ENCODE data around the gene ATF6. TPM values are rescaled to one million over a fixed set of nuclear protein-coding genes. Genes with fewer than 3 reads are reported as not detected.

ATF6 gene
- total and polyA plus RNA-seq, 2 donors (not counting 1 experiment from before 2014, with no cell fraction given) = 5.7 to 26.6 TPM

DNA sequence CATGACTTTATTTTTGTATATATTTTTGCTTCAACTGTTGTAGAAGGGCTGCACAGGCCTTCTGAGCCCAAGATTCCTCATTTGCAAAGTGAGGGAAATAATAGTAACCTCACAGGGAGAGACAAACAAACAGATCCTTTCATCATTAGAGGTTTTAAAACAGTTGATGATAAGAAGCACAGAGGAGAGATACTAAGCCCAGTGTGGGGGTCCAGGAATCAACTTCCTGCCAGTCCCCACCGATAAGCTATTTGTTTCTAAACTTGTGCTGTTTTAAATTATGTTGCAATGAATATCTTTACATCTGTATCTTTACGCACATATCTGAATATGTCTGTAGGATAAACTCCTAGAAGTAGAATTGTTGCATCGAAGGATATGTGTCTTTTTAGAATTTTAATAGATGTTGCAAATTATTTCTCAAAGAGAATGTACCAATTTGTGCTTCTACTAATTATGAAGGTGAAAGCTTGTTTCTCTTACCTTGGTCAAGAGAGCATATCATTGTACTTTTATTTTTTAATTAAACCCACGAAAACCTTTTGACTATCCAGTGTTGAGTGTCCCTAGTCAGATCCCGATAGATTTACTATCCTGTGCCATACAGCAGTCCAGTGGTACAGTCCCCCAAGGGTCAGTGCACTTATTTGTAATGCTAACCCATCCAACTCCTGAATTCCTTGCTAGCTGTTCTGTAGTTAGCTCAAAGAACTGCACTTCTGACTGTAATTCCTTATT lies 34.0 kb upstream of the ATF6 start:
- no peak overlapping the region for H3K4me3 Mint-ChIP-seq

DNA sequence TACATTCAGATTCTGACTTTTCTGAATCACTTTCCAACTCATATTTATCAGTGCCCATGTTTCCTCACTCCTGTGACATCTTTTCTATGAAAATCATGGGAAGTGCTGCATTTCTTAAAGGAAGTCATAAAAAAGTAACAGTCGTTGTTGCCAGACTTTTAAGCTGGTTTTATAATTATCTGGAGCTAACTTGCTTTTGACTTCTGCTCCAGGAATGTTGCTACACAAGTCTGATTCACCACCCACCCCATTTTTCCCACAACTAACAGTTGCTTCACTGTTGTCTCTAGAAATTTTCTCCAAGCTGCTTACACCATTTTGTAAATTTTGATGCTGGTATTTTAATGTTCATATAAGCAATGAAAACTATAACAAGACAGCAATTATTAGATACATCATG lies 32.6 kb upstream of the ATF6 start:
- Histone ChIP-seq H3K4me2 (replicated peaks; ENCODE audit: low read depth, low read length, poor library complexity, severe bottlenecking) (no peak overlapping the region), H2AFZ (ENCODE audit: insufficient read depth, low read depth, low read length, poor library complexity, severe bottlenecking) (no peak overlapping the region), H3K9me3 (ENCODE audit: control extremely low read depth in 1 of 3, control insufficient read depth in 2 of 3, insufficient read depth in 1 of 3, low read length in 2 of 3) (no peaks in the 10 kb centered on the region), H3K36me3 (replicated peaks in 1 of 2; ENCODE audit: control extremely low read depth in 1 of 2, control insufficient read depth in 1 of 2, extremely low read depth in 1 of 2, insufficient read depth in 2 of 2, low read length in 1 of 2) (no peaks in the 10 kb centered on the region), H3K9ac (ENCODE audit: low read length) (no peak overlapping the region), H3K79me2 (ENCODE audit: control insufficient read depth, insufficient read depth, low read length) (no peaks in the 10 kb centered on the region), H3K27ac (ENCODE audit: low read length in 2 of 2) (no peak overlapping the region), H3K4me1 (ENCODE audit: control insufficient read depth in 2 of 2, insufficient read depth in 2 of 2, low read length in 2 of 2) (peaks cover 4 to 7% of the 10 kb centered on the region in 2 donors), H4K20me1 (ENCODE audit: control insufficient read depth, insufficient read depth, low read length, poor library complexity, severe bottlenecking) (no peaks in the 10 kb centered on the region), H3K4me3 (ENCODE audit: control extremely low read depth in 1 of 5, extremely low read depth in 1 of 5, insufficient read depth in 1 of 5, low read depth in 2 of 5, low read length in 4 of 5) (no peak overlapping the region), H3K27me3 (replicated peaks in 1 of 4; ENCODE audit: control extremely low read depth in 1 of 4, control insufficient read depth in 3 of 4, insufficient read depth in 4 of 4, low read length in 3 of 4) (no peaks in the 10 kb centered on the region)
- Mint-ChIP-seq H3K27ac (no peak overlapping the region), H3K4me1 (peaks cover 27% of the 10 kb centered on the region), H3K4me3 (no peak overlapping the region), H3K27me3 (no peaks in the 10 kb centered on the region), H3K9me3 (ENCODE audit: insufficient read depth) (no peaks in the 10 kb centered on the region)
- TF ChIP-seq, protein P1, sequence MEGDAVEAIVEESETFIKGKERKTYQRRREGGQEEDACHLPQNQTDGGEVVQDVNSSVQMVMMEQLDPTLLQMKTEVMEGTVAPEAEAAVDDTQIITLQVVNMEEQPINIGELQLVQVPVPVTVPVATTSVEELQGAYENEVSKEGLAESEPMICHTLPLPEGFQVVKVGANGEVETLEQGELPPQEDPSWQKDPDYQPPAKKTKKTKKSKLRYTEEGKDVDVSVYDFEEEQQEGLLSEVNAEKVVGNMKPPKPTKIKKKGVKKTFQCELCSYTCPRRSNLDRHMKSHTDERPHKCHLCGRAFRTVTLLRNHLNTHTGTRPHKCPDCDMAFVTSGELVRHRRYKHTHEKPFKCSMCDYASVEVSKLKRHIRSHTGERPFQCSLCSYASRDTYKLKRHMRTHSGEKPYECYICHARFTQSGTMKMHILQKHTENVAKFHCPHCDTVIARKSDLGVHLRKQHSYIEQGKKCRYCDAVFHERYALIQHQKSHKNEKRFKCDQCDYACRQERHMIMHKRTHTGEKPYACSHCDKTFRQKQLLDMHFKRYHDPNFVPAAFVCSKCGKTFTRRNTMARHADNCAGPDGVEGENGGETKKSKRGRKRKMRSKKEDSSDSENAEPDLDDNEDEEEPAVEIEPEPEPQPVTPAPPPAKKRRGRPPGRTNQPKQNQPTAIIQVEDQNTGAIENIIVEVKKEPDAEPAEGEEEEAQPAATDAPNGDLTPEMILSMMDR (IDR thresholded peaks at IDR 0.05) = no peak
- no peak for TF ChIP-seq EZH2 (IDR thresholded peaks at IDR 0.05; ENCODE audit: borderline replicate concordance, insufficient read depth, low read depth, low read length, poor library complexity, severe bottlenecking)
- intact Hi-C loops (cut with micrococcal nuclease) = no loop called here
- ChIA-PET CTCF (interaction anchor here (1.1 to 8.6 kb wide), 3 partner anchors 5 to 165 kb away, joined by 3 to 142 read pairs (median 3); no protein-coding TSS in a partner anchor), POLR2A (interaction anchor here (0.7 kb wide), 1 partner anchor 1294 kb away, joined by 3 read pairs; no protein-coding TSS in a partner anchor)
- ATAC-seq (ENCODE audit: low read depth) = no peak
- no peak for DNase-seq
- no CpG with 5 or more reads among the region's 1 CpG for WGBS (ENCODE audit: insufficient coverage)

More for the DNA sequence above, 34.0 kb upstream of the ATF6 start:
- H3K36me3 ChIP-seq (replicated peaks in 1 of 2; ENCODE audit: control extremely low read depth in 1 of 2, control insufficient read depth in 1 of 2, extremely low read depth in 1 of 2, insufficient read depth in 2 of 2, low read length in 1 of 2) = no peaks in the 10 kb centered on the region
- no peaks in the 10 kb centered on the region for H4K20me1 ChIP-seq (ENCODE audit: control insufficient read depth, insufficient read depth, low read length, poor library complexity, severe bottlenecking)
- H3K9me3 ChIP-seq (ENCODE audit: control extremely low read depth in 1 of 3, control insufficient read depth in 2 of 3, insufficient read depth in 1 of 3, low read length in 2 of 3) = no peaks in the 10 kb centered on the region
- H3K27ac ChIP-seq (ENCODE audit: low read length in 2 of 2) = no peak overlapping the region
- H3K4me2 ChIP-seq (replicated peaks; ENCODE audit: low read depth, low read length, poor library complexity, severe bottlenecking) = no peak overlapping the region
- H3K9ac ChIP-seq (ENCODE audit: low read length) = no peak overlapping the region
- no peak for DNase-seq
- ChIA-PET CTCF (interaction anchor here (0.8 to 8.6 kb wide), 3 partner anchors 7 to 84 kb away, joined by 3 to 142 read pairs (median 3); partner anchors contain the start of gene FCRLA), POLR2A (interaction anchor here (0.7 kb wide), 1 partner anchor 248 kb away, joined by 3 read pairs; no protein-coding TSS in a partner anchor)
- Mint-ChIP-seq H3K9me3 (ENCODE audit: insufficient read depth) (no peaks in the 10 kb centered on the region), H3K27me3 (no peaks in the 10 kb centered on the region), H3K27ac (no peak overlapping the region), H3K4me1 (peaks cover 31% of the 10 kb centered on the region)
- H3K4me3 ChIP-seq (ENCODE audit: control extremely low read depth in 1 of 5, extremely low read depth in 1 of 5, insufficient read depth in 1 of 5, low read depth in 2 of 5, low read length in 4 of 5) = no peak overlapping the region
- no peaks in the 10 kb centered on the region for H3K79me2 ChIP-seq (ENCODE audit: control insufficient read depth, insufficient read depth, low read length)
- intact Hi-C loops (cut with micrococcal nuclease) = no loop called here
- no peaks in the 10 kb centered on the region for H3K27me3 ChIP-seq (replicated peaks in 1 of 4; ENCODE audit: control extremely low read depth in 1 of 4, control insufficient read depth in 3 of 4, insufficient read depth in 4 of 4, low read length in 3 of 4)
- peaks cover 8 to 9% of the 10 kb centered on the region in 2 donors for H3K4me1 ChIP-seq (ENCODE audit: control insufficient read depth in 2 of 2, insufficient read depth in 2 of 2, low read length in 2 of 2)
- WGBS (ENCODE audit: insufficient coverage) = 100% methylated on average over 1 of the region's 5 CpGs
- TF ChIP-seq, protein P1 (IDR thresholded peaks at IDR 0.05) = no peak
- no peak for TF ChIP-seq EZH2 (IDR thresholded peaks at IDR 0.05; ENCODE audit: borderline replicate concordance, insufficient read depth, low read depth, low read length, poor library complexity, severe bottlenecking)
- ATAC-seq (ENCODE audit: low read depth) = no peak
- H2AFZ ChIP-seq (ENCODE audit: insufficient read depth, low read depth, low read length, poor library complexity, severe bottlenecking) = no peak overlapping the region
